AG09319 (cell line): Measurements from ENCODE around the gene SLC41A3.

Experiments used
- DNase-seq: peaks from one replicate; pipeline ENCODE4 v3.0.0-alpha.2; 2010; ENCODE audit warnings: low read depth; ENCODE audit errors: extremely low read depth
- CTCF ChIP-seq: IDR thresholded peaks from 2 replicates; pipeline ENCODE4 v1.5.1; 2011; ENCODE audit warnings: low read depth, mild to moderate bottlenecking, inconsistent platforms, low read length, moderate library complexity

Gene SLC41A3

GRCh38 chr3:126125341-126125740 is 41.4 kb upstream of the SLC41A3 start:
- DNase-seq, result no peak
- no peak for TF ChIP-seq CTCF

- no peak for TF ChIP-seq CTCF
- DNase-seq, result no peak
Observed at GRCh38 chr3:126124896-126125295, 41.0 kb upstream of the SLC41A3 start.

- DNase-seq, result no peak
- no peak for TF ChIP-seq CTCF
Observed at GRCh38 chr3:126124148-126124868, 40.4 kb upstream of the SLC41A3 start.

GRCh38 chr3:126121632-126122031 is 37.7 kb upstream of the SLC41A3 start:
- no peak for TF ChIP-seq CTCF
- DNase-seq, result no peak

GRCh38 chr3:126121074-126121473 is 37.1 kb upstream of the SLC41A3 start:
- no peak for TF ChIP-seq CTCF
- DNase-seq, result no peak

- TF ChIP-seq CTCF, result no peak
- DNase-seq, result no peak
Observed at GRCh38 chr3:126119976-126120375, 36.1 kb upstream of the SLC41A3 start.

- no peak for DNase-seq
- TF ChIP-seq CTCF, result no peak
Observed at GRCh38 chr3:126119008-126119675, 35.2 kb upstream of the SLC41A3 start.
